ENCODE data around the gene MAP3K14. TPM values are rescaled to one million over a fixed set of nuclear protein-coding genes. Genes with fewer than 3 reads are reported as not detected.
A peak's percentile ranks its signal among the peaks of the same experiment; 100 is the strongest.
"Not testable (repeated sequence)": the region's sequence is repeated elsewhere in the genome, so short reads cannot be mapped to it uniquely, and the experiment has no call there.

Gene MAP3K14
- total RNA-seq, 1 donor from 2014 or later, result 9.9 TPM

GRCh38 chr17:45302220-45302619, 14.6 kb downstream of the MAP3K14 start:
- DNase-seq (ENCODE audit: low read depth), result not testable (repeated sequence)

DNA sequence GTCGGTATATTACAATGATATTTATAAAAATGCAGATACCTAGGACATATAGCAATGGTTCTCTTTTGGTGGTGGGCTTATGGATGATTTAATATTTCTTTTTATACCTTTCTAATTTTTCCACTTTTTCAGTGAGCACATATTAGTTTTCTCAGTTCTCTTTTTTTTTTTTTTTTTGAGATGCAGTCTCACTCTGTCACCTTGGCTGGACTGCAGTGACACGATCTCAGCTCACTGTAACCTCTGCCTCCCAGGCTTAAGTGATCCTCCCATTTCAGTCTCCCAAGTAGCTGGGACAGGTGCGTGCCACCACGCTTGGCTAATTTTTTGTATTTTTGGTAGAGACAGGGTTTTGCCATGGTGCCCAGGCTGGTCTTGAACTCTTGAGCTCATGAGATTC, 15.1 kb downstream of the MAP3K14 start:
- DNase-seq (ENCODE audit: low read depth), result no peak

DNA sequence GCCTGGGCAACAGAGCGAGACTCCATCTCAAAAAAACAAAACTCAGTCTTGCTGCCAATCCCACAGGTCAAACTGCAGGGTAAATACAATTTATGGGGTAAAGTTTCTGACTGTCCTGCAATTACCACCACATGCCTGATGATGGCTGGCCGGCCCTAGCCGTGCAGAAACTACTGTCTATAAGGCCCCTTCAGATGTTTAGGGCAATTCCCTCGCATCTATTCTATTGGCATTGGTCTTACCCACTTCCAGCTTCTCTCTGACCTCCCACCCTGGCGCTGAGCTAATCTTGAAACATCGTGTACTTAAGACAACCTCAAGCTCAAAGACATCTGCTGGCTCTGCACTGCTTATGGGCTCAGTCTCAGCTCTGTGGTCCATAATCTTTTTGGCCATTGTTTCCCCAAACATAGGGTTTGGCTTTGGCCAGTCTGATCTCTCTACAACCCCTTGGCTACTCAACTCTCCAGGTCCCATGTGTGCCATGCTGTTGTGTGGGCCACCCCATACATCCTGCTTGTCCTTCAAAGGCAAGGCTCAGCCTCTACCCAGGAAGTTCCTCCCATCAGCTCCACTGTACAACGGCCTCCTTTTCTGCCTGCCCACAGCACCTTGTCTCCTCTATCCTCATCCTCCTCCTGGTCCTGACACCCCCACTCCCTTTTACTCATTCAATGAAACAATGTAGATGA, 16.6 kb downstream of the MAP3K14 start:
- DNase-seq (ENCODE audit: low read depth), result no peak

- DNase-seq (ENCODE audit: low read depth), result no peak
Measured at GRCh38 chr17:45299361-45299760, 17.5 kb downstream of the MAP3K14 start.

DNA sequence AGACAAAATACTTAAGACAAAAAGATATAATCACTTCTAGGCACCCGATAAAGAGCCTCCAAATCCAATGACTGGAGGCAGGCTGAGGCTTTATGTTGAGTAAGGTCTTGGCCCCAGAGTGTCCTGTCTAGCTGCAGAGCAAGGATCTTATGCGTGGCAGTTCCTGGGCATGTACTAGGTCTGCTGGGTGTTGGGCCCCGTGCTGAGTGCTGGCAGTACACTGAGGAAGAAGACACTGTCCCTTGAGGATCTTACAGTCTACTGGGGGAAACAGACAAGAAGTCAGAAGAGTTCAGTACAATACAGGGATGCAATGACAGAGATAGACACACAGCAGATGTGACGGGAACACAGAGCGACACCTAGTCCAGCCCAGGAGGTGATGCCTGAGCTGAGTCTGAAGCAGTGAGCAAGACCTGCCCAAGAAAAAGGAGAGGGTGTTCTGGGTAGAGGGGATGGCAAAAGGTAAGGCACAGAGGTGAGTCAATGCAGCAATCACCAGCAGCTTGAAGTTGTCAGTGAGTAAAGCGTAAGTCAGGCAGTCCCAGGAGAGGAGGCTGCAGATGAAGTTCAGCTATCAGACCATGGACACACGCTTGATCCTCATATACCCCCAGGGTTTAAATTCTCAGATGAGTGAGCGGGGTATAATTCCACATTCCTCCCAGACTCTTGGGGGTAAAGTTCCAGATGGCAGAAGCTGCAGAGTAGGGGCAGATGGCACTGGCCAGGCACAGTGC, 18.1 kb downstream of the MAP3K14 start:
- DNase-seq (ENCODE audit: low read depth), result no peak

- no peak for DNase-seq (ENCODE audit: low read depth)
Measured at GRCh38 chr17:45296833-45297124, 20.0 kb downstream of the MAP3K14 start.

GRCh38 chr17:45296003-45296832, 20.6 kb downstream of the MAP3K14 start:
- peak; percentile 77 for DNase-seq (ENCODE audit: low read depth)

- DNase-seq (ENCODE audit: low read depth), result peak; percentile 60
Measured at GRCh38 chr17:45294506-45294905, 22.3 kb downstream of the MAP3K14 start.

DNA sequence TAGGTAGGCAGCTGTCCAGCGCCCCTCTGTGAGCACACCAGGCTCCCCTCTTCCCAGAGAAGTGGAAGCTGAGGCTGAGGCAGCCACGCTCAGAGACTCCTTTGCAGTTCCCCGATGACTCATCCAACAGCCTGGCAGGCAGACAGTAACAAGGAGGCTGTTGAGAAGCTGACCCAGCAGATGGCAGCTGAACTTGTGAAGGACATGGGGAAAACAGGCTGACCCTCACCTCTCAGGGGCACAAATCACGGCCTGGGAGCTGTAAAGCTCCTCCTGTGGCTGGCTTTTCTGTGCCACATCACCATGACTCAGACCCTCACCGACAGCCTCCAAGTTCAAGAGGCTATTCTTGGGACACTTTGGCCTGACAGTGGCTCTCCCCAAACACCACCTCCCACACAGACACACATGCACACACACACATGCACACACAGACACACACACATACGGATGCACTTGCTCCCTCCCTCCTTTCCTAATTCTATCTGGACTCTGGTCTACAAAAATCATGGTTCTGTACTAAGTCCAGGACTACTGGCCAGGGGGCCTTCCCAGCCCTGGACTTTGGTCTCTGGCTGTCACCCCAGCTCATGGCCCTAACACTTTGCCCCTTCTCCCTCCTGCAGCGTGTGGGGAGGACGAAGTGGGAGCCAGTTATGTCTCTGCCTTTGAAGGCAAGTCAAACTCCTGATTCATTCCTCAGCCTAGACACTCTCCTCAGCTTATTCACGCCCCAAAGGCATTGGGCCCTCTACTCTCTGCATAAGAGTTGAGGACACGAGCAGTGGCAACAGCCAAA, 23.2 kb downstream of the MAP3K14 start:
- DNase-seq (ENCODE audit: low read depth), result peak; percentile 95

GRCh38 chr17:45292696-45293412, 24.0 kb downstream of the MAP3K14 start:
- DNase-seq (ENCODE audit: low read depth), result no peak

- DNase-seq (ENCODE audit: low read depth), result no peak
Measured at GRCh38 chr17:45291171-45291805, 25.5 kb downstream of the MAP3K14 start.

DNA sequence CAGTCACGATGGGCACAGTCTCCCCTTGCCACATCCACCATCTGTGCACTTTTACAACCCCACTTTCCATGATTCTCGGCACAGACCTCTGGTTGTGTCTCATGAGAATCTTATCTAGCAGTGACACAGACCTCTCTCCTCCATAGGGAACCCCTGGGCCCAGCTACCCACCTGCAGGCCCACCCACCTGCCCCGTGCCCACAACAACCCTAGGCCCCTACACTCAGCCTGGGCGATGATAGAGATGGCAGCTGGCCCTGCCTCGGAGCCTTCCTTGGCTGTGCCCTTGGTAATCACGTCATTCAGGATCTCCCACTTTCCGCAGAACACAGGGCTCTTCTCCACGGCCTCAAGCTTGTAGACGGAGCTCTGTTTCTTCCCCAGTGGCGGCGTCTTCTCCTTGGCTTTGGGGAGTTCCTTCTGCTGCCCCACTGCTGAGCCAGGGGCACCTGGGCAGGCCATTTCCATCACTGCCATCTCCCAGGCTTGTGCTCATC, 26.5 kb downstream of the MAP3K14 start:
- no peak for DNase-seq (ENCODE audit: low read depth)

- DNase-seq (ENCODE audit: low read depth), result no peak
Measured at GRCh38 chr17:45289301-45290268, 27.2 kb downstream of the MAP3K14 start.

GRCh38 chr17:45288825-45289224, 28.0 kb downstream of the MAP3K14 start:
- no peak for DNase-seq (ENCODE audit: low read depth)

GRCh38 chr17:45287526-45288500, 29.0 kb downstream of the MAP3K14 start:
- DNase-seq (ENCODE audit: low read depth), result no peak

DNA sequence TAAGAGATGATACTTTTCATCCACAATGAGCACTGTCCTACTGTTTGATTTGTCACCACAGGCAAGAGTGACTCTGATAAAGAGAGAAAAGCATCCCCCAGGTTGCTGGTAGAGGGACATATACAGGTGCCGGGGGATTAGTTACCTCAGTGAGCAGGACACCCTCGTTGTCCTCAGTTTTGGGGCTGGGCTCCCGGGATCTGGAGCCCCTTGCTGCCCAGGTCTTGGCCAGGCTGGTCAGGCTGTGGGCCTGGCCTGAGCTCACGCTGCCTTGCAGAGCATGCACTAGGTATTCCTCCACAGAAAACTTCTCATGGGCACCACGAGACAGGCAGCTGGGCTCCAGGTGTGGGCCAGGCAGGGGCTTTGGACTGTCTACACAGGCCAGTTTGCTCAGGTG, 30.5 kb downstream of the MAP3K14 start:
- DNase-seq (ENCODE audit: low read depth), result no peak

- DNase-seq (ENCODE audit: low read depth), result no peak
Measured at GRCh38 chr17:45284176-45285140, 32.4 kb downstream of the MAP3K14 start.

Measured in renal cortical epithelial cell (primary cell).